Fibroblast of skin of scalp (primary cell): ENCODE results near the gene ATF6. TPM values are rescaled to one million over a fixed set of nuclear protein-coding genes. Genes with fewer than 3 reads are reported as not detected.
"Not testable (repeated sequence)": the region's sequence is repeated elsewhere in the genome, so short reads cannot be mapped to it uniquely, and the experiment has no call there.

ENCODE experiments used
- DNase-seq: peaks from one replicate; pipeline ENCODE4 v3.0.0-alpha.2; 2013
- polyA plus RNA-seq, 2 experiments: library from polyadenylated mRNA; unstranded; fragments of 120-200 nt; gene quantifications; one replicate each; pipeline ENCODE4 v1.2.1, GENCODE V29; 2013; ENCODE audit not compliant: insufficient read length in 2 of 2

Gene ATF6, protein sequence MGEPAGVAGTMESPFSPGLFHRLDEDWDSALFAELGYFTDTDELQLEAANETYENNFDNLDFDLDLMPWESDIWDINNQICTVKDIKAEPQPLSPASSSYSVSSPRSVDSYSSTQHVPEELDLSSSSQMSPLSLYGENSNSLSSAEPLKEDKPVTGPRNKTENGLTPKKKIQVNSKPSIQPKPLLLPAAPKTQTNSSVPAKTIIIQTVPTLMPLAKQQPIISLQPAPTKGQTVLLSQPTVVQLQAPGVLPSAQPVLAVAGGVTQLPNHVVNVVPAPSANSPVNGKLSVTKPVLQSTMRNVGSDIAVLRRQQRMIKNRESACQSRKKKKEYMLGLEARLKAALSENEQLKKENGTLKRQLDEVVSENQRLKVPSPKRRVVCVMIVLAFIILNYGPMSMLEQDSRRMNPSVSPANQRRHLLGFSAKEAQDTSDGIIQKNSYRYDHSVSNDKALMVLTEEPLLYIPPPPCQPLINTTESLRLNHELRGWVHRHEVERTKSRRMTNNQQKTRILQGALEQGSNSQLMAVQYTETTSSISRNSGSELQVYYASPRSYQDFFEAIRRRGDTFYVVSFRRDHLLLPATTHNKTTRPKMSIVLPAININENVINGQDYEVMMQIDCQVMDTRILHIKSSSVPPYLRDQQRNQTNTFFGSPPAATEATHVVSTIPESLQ
- 23.0 TPM for polyA plus RNA-seq (2013, experiment 1 of 2; ENCODE audit: insufficient read length)
- 28.3 TPM for polyA plus RNA-seq (2013, experiment 2 of 2; ENCODE audit: insufficient read length)

GRCh38 chr1:161766102-161766981, at the start of gene ATF6:
Gene ATF6 (plus strand): TSS chr1:161766320. CDS start chr1:161766361, 41 bp downstream.
- DNase-seq: peak; percentile 94

DNA sequence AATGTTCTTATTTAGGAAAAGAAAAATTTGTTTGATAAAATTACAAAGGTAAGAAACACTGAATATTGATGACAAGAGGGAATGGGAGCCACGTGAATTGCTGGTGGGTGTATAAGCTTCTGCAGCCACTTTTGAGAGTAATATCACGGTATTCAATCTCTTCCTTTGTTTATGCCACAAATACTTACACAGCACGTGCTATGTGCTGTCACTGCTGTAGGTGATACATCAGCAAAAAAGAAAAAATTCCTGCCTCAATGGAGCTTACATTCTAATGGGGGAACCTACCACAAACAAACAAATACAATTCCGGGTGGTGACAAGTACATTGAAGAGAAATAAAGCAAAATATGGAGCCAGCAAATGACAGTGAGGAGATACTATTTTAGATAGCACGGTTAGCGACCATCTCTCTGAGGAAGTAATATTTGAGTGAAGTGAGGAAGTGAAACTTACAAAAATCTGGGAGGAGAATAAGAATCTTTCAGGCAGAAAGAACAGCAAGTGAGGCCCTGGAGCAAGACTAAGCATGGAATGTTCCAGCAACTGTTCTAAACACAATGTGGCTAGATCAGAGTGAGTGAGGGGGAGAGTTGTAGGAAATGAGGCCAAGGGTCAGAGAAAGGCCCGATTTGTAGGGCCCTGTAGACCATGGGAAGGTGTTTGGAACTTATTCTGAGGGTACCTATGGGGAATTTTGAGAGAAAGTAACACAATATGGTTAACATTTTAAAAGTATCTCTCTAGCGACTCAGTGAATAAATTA, 47.4 kb upstream of the ATF6 start:
- no peak for DNase-seq

DNA sequence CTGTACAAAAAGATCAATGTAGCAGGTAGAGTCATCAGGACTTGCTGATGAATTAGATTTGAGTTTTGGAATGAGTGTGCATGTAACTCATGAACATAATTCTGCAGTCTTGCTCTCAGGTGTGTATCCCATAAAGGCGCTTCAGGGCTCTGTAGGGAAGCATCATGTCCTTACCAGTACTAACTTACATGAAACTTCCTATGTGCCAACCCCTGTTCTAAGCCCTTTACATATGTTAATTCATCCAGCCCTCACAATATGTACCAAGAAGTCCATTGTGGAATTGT, 46.9 kb upstream of the ATF6 start:
- DNase-seq: no peak

DNA sequence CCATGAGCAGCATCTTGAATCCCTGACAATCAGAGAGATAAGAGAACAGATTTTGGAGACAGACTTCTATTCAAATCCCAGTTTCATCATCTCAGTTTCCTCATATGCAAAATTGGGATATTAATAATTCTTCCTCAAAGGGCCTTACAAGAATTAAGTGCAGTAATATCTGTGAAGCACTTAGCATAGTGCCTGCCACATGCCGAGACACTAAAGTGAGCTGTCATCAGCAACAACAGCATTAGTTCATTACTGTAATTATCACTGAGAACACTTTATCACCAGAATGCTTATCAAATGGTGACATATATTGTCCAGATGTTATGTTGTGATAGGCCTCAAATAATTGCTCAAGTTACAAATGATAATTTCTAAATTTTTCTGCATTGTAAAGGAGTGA, 45.7 kb upstream of the ATF6 start:
- no peak for DNase-seq

GRCh38 chr1:161720956-161721737, 45.0 kb upstream of the ATF6 start, which contains the start of gene FCRLB:
Gene FCRLB (plus strand): TSS chr1:161721544. CDS start chr1:161722673, 1,129 bp downstream.
- DNase-seq: no peak

GRCh38 chr1:161721738-161722343, 44.3 kb upstream of the ATF6 start:
- peak; percentile 92 for DNase-seq

GRCh38 chr1:161722406-161722805, 43.7 kb upstream of the ATF6 start:
- DNase-seq: no peak

- DNase-seq: no peak
These were observed 42.5 kb upstream of the ATF6 start for GRCh38 chr1:161723459-161724141.

- not testable (repeated sequence) for DNase-seq
These were observed 40.7 kb upstream of the ATF6 start for GRCh38 chr1:161725258-161725907.

- peak; percentile 54 for DNase-seq
These were observed 40.1 kb upstream of the ATF6 start for GRCh38 chr1:161725908-161726472.

DNA sequence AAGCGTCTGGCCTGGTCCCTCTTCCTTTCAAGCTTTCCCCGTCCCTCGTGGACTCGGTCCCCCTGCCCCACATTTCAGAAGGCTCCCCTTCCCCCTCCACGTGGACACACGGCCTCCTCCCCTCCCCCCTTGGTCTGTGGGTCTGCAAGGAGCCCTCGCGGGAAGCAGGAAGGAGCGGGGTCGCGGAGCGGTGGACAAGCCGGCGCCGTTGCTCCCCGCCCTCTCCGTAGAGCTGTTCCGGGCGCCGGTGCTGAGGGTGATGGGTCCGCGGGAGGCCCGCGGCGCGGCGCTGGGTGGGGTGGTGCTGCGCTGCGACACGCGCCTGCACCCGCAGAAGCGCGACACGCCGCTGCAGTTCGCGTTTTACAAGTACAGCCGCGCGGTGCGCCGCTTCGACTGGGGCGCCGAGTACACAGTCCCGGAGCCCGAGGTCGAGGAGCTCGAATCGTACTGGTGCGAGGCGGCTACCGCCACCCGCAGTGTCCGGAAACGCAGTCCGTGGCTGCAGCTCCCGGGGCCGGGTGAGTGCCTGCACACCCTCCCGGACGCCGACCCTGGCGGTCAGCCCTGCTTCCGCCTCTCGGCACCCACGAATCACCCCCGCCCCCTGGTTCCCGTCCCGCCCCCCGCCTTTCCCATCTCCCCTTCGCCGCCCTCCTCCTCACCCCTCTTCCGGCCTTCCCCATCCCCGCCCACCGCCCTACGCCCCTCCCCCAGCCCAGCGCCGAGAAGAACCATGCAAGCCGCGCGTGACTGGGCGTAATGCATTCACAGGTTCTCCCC, 39.5 kb upstream of the ATF6 start:
- peak; percentile 86 for DNase-seq

- peak; percentile 80 for DNase-seq
These were observed 38.7 kb upstream of the ATF6 start for GRCh38 chr1:161727256-161727924.

- no peak for DNase-seq
These were observed 37.5 kb upstream of the ATF6 start for GRCh38 chr1:161728376-161729226.

DNA sequence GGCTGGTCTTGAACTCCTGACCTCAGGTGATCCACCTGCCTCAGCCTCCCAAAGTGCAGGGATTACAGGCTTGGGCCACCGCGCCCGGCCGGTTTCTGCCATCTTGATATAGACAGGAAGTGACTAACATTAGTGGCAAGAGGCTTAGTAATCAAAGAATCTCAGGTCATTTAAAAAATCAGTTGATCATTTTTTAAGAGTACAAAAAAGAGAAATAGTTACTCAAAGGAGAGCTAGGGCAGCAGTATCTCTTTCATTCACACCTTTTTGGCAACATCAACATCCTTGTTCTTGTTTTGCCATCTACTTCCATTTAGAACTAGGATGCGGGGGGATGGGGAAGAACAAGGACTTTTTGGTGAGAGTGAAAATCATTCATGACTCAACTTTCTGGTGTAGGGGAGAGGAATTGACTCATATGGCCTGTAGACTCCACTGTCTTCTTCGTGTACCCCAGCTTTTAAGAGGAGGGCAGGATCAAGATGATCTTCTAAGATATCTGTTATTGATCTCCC, 36.0 kb upstream of the ATF6 start:
- peak; percentile 40 for DNase-seq

- DNase-seq: no peak
These were observed 34.9 kb upstream of the ATF6 start for GRCh38 chr1:161731241-161731640.

DNA sequence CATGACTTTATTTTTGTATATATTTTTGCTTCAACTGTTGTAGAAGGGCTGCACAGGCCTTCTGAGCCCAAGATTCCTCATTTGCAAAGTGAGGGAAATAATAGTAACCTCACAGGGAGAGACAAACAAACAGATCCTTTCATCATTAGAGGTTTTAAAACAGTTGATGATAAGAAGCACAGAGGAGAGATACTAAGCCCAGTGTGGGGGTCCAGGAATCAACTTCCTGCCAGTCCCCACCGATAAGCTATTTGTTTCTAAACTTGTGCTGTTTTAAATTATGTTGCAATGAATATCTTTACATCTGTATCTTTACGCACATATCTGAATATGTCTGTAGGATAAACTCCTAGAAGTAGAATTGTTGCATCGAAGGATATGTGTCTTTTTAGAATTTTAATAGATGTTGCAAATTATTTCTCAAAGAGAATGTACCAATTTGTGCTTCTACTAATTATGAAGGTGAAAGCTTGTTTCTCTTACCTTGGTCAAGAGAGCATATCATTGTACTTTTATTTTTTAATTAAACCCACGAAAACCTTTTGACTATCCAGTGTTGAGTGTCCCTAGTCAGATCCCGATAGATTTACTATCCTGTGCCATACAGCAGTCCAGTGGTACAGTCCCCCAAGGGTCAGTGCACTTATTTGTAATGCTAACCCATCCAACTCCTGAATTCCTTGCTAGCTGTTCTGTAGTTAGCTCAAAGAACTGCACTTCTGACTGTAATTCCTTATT, 34.0 kb upstream of the ATF6 start:
- DNase-seq: no peak
